ENCODE data around the gene TMEM156. TPM values are rescaled to one million over a fixed set of nuclear protein-coding genes. Genes with fewer than 3 reads are reported as not detected.

TMEM156 gene
- total and polyA plus RNA-seq, 2 donors (not counting 3 experiments of a cell fraction or from before 2014, with no cell fraction given) = 0.39 to 1.00 TPM

- Histone ChIP-seq H3K9me3 (replicated peaks; ENCODE audit: control insufficient read depth, insufficient read depth, low read length) (no peaks in the 10 kb centered on the region), H3K9me1 (replicated peaks; ENCODE audit: control insufficient read depth, extremely low read depth, insufficient read depth, low read length) (no peaks in the 10 kb centered on the region), H3K27ac (ENCODE audit: insufficient read depth, low read depth, low read length) (peak overlapping the region; percentile 64), H3K4me1 (ENCODE audit: control insufficient read depth, extremely low read depth, insufficient read depth, low read length) (peaks cover 25% of the 10 kb centered on the region), H3K4me3 (replicated peaks in 1 of 3; ENCODE audit: insufficient read depth in 1 of 3, low read depth in 1 of 3, low read length in 3 of 3) (peak overlapping the region; percentile 60 to 98 (median 95)), H3K27me3 (ENCODE audit: control insufficient read depth in 2 of 2, insufficient read depth in 2 of 2, low read length in 2 of 2) (no peaks in the 10 kb centered on the region), H4K20me1 (replicated peaks; ENCODE audit: control insufficient read depth, extremely low read depth, insufficient read depth, low read length) (no peaks in the 10 kb centered on the region), H2AFZ (ENCODE audit: low read depth, low read length) (peak overlapping the region; percentile 63), H3K4me2 (ENCODE audit: insufficient read depth, low read length) (peak overlapping the region; percentile 95), H3K9ac (replicated peaks; ENCODE audit: extremely low read depth, insufficient read depth, low read length) (peak overlapping the region; percentile 90), H3K36me3 (ENCODE audit: control insufficient read depth in 2 of 2, extremely low read depth in 1 of 2, insufficient read depth in 2 of 2, low read length in 2 of 2) (no peaks in the 10 kb centered on the region), H3K79me2 (ENCODE audit: control insufficient read depth, insufficient read depth, low read length) (peaks cover 31% of the 10 kb centered on the region)
- FAIRE-seq = no peak
- peak; percentile 49 for DNase-seq (ENCODE audit: low read depth, low spot score)
- TF ChIP-seq, protein P1, sequence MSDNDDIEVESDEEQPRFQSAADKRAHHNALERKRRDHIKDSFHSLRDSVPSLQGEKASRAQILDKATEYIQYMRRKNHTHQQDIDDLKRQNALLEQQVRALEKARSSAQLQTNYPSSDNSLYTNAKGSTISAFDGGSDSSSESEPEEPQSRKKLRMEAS (IDR thresholded peaks at IDR 0.05; ENCODE audit: insufficient read depth, insufficient read length) = no peak
- TF ChIP-seq MYC (IDR thresholded peaks at IDR 0.05; ENCODE audit: low read depth, low read length) (no peak), GATA2 (IDR thresholded peaks at IDR 0.05; ENCODE audit: insufficient read depth, insufficient read length, low read depth, low read length) (no peak), POLR2AphosphoS5 (IDR thresholded peaks at IDR 0.05; ENCODE audit: insufficient read depth, low read depth, low read length) (peak; percentile 30), FOS (IDR thresholded peaks at IDR 0.05; ENCODE audit: borderline replicate concordance, insufficient read depth, low read length) (no peak), JUN (IDR thresholded peaks at IDR 0.05; ENCODE audit: borderline replicate concordance, insufficient read depth, insufficient read length, low read depth) (no peak), EZH2 (IDR thresholded peaks at IDR 0.05; ENCODE audit: borderline replicate concordance, low read depth, low read length, severe bottlenecking) (no peak)
- ChIA-PET POLR2A (interaction anchor here (1.0 to 1.1 kb wide), 2 partner anchors 19 to 402 kb away, joined by 3 read pairs; no protein-coding TSS in a partner anchor), CTCF (interaction anchor here (0.7 to 3.6 kb wide), 10 partner anchors 9 to 156 kb away, joined by 3 to 20 read pairs (median 4); no protein-coding TSS in a partner anchor)
- no TSS peak for BruUV-seq (replicated peaks)
- dilution Hi-C loops (cut with MboI; ENCODE audit: extremely low pct_ligation_motif_present, low sequenced_read_pairs) (no loop called here), intact Hi-C loops (cut with micrococcal nuclease) (loop anchor here (1.0 to 10.0 kb wide), 9 partner anchors 9 to 290 kb away; partner anchors contain the start of genes FAM114A1 and WDR19)
Observed at GRCh38 chr4:39044956-39045826, 13.0 kb upstream of the TMEM156 start.
